WTC11 (cell line): ENCODE results near the gene FOXN3.

Experiments used
- CTCF ChIP-seq: fragments of 200-600 bp; IDR thresholded peaks from 2 replicates; pipeline ENCODE4 v1.8.0; 2022; ENCODE audit warnings: antibody characterized with exemption
- JUN ChIP-seq: sonication (generic); formaldehyde crosslinking; IDR thresholded peaks from 2 replicates; pipeline ENCODE4 v1.8.0; 2023; ENCODE audit warnings: mild to moderate bottlenecking, missing genetic modification reagents
- NR1H2 ChIP-seq: sonication (generic); formaldehyde crosslinking; IDR thresholded peaks from 2 replicates; pipeline ENCODE4 v1.9.0; 2021; ENCODE audit warnings: mild to moderate bottlenecking, moderate library complexity, missing genetic modification reagents
- SP1 ChIP-seq: sonication (generic); formaldehyde crosslinking; conservative IDR thresholded peaks from 2 replicates; pipeline ENCODE4 v1.8.1; 2022; ENCODE audit warnings: missing genetic modification reagents

GRCh38 chr14:89207925-89208328, 209.1 kb downstream of the FOXN3 start:
- TF ChIP-seq CTCF (no peak), SP1 (CRISPR knock-in tag) (no peak), NR1H2 (CRISPR knock-in tag) (no peak), JUN (CRISPR knock-in tag) (no peak)
